ENCODE results near the gene CPT2.

Gene CPT2

GRCh38 chr1:53190210-53190611, 6.4 kb upstream of the CPT2 start:
- Histone ChIP-seq H3K4me2 (ENCODE audit: insufficient read depth, low read length, poor library complexity, severe bottlenecking) (no peak overlapping the region), H2BK5ac (ENCODE audit: low read length) (no peak overlapping the region), H3K23ac (ENCODE audit: low read depth, low read length, poor library complexity) (no peak overlapping the region), H2BK12ac (ENCODE audit: low read length) (no peak overlapping the region), H3K27me3 (ENCODE audit: control insufficient read depth in 3 of 3, insufficient read depth in 3 of 3, low read depth in 1 of 3, low read length in 3 of 3) (peaks cover 0 to 32% (median 0%) of the 10 kb centered on the region in 3 experiments), H3K14ac (ENCODE audit: low read length) (no peak overlapping the region), H3K4me1 (ENCODE audit: control insufficient read depth in 2 of 2, insufficient read depth in 1 of 2, low read depth in 1 of 2, low read length in 2 of 2) (no peaks in the 10 kb centered on the region), H3K36me3 (replicated peaks in 1 of 2; ENCODE audit: control insufficient read depth in 2 of 2, insufficient read depth in 2 of 2, low read length in 2 of 2) (no peaks in the 10 kb centered on the region), H2BK15ac (ENCODE audit: low read length) (no peak overlapping the region), H2BK120ac (ENCODE audit: low read depth, low read length) (no peak overlapping the region), H2AFZ (ENCODE audit: low read length) (no peak overlapping the region), H3K9me3 (replicated peaks in 1 of 2; ENCODE audit: control insufficient read depth in 2 of 2, insufficient read depth in 1 of 2, low read depth in 1 of 2, low read length in 2 of 2) (no peaks in the 10 kb centered on the region), H3K4me3 (ENCODE audit: low read length in 2 of 2) (no peak overlapping the region), H4K8ac (ENCODE audit: low read depth, low read length) (no peak overlapping the region), H2AK5ac (ENCODE audit: low read depth, low read length) (no peak overlapping the region), H3K4ac (ENCODE audit: low read length) (no peak overlapping the region), H3K27ac (replicated peaks; ENCODE audit: low read length) (no peak overlapping the region), H3K18ac (ENCODE audit: low read length) (no peak overlapping the region), H3K9ac (ENCODE audit: low read depth, low read length, poor library complexity) (no peak overlapping the region), H4K91ac (ENCODE audit: low read depth, low read length, poor library complexity) (no peak overlapping the region), H3K79me1 (ENCODE audit: low read depth, low read length) (no peaks in the 10 kb centered on the region)
- no peak for DNase-seq (ENCODE audit: low spot score)
- WGBS, 2 donors (ENCODE audit: extremely low coverage in 2 of 2, insufficient read length in 2 of 2, insufficient replicate concordance in 1 of 2): no CpG with 5 or more reads among the region's 10 CpGs

DNA sequence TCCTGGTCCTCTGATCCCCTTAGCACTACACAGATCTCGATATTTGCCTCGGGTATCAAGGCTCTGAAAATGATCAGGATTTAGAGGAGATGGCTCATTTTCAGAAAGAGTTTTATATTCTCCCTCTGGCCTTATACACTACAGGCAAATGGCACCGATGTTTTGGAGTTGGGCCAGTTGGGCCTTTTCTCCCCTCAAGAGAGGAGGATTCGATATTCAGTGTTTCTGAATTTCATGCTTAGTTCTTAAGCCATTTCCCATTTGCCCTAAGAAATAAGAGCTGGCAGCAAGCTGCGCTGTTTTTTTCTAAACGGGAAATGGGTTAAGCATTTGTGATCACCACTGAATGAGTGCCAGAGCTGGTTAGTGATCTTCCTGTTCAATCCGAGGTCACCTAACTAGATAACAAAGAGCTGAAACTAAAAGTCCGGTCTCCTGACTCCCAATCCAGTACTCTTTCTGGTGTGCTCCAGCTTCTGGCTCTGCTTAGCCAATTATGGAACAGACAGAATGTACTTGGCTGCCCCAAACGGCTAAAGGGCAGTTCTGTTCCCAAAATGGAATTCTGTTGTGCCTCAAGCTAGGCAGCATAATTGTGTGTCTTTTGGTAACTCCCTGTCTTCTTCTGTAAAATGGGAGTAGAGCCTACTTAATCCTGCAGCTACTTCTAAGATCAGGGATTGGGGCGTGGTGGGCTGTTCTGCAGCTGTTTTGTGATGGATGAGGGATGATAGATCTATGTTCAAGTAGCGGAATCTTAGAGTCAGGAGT, 1.2 kb upstream of the CPT2 start:
- Histone ChIP-seq H3K9ac (ENCODE audit: low read depth, low read length, poor library complexity) (no peak overlapping the region), H3K4me3 (ENCODE audit: low read length in 2 of 2) (no peak overlapping the region), H4K91ac (ENCODE audit: low read depth, low read length, poor library complexity) (no peak overlapping the region), H3K18ac (ENCODE audit: low read length) (no peak overlapping the region), H3K9me3 (replicated peaks in 1 of 2; ENCODE audit: control insufficient read depth in 2 of 2, insufficient read depth in 1 of 2, low read depth in 1 of 2, low read length in 2 of 2) (no peaks in the 10 kb centered on the region), H2AFZ (ENCODE audit: low read length) (peak overlapping the region; percentile 95), H2BK120ac (ENCODE audit: low read depth, low read length) (no peak overlapping the region), H3K4me2 (ENCODE audit: insufficient read depth, low read length, poor library complexity, severe bottlenecking) (no peak overlapping the region), H3K79me1 (ENCODE audit: low read depth, low read length) (peaks cover 6% of the 10 kb centered on the region), H3K27ac (replicated peaks; ENCODE audit: low read length) (no peak overlapping the region), H4K8ac (ENCODE audit: low read depth, low read length) (no peak overlapping the region), H3K36me3 (replicated peaks in 1 of 2; ENCODE audit: control insufficient read depth in 2 of 2, insufficient read depth in 2 of 2, low read length in 2 of 2) (peaks cover 0 to 3% of the 10 kb centered on the region in 2 donors), H2BK5ac (ENCODE audit: low read length) (no peak overlapping the region), H2BK15ac (ENCODE audit: low read length) (no peak overlapping the region), H3K14ac (ENCODE audit: low read length) (no peak overlapping the region), H3K23ac (ENCODE audit: low read depth, low read length, poor library complexity) (no peak overlapping the region), H3K4me1 (ENCODE audit: control insufficient read depth in 2 of 2, insufficient read depth in 1 of 2, low read depth in 1 of 2, low read length in 2 of 2) (peaks cover 5 to 12% of the 10 kb centered on the region in 2 donors), H3K27me3 (ENCODE audit: control insufficient read depth in 3 of 3, insufficient read depth in 3 of 3, low read depth in 1 of 3, low read length in 3 of 3) (peaks cover 0 to 6% (median 0%) of the 10 kb centered on the region in 3 experiments), H3K4ac (ENCODE audit: low read length) (no peak overlapping the region), H2AK5ac (ENCODE audit: low read depth, low read length) (no peak overlapping the region), H2BK12ac (ENCODE audit: low read length) (no peak overlapping the region)
- DNase-seq (ENCODE audit: low spot score): no peak
- no CpG with 5 or more reads among the region's 11 CpGs for WGBS, 2 donors (ENCODE audit: extremely low coverage in 2 of 2, insufficient read length in 2 of 2, insufficient replicate concordance in 1 of 2)

GRCh38 chr1:53196017-53196484, 573 bp upstream of the CPT2 start:
- H3K4me1 ChIP-seq (ENCODE audit: control insufficient read depth in 2 of 2, insufficient read depth in 1 of 2, low read depth in 1 of 2, low read length in 2 of 2): peaks cover 5 to 12% of the 10 kb centered on the region in 2 donors
- H3K18ac ChIP-seq (ENCODE audit: low read length): no peak overlapping the region
- no peak overlapping the region for H2BK15ac ChIP-seq (ENCODE audit: low read length)
- H2AFZ ChIP-seq (ENCODE audit: low read length): peak overlapping the region; percentile 95
- H3K27ac ChIP-seq (replicated peaks; ENCODE audit: low read length): no peak overlapping the region
- H2AK5ac ChIP-seq (ENCODE audit: low read depth, low read length): no peak overlapping the region
- H3K9me3 ChIP-seq (replicated peaks in 1 of 2; ENCODE audit: control insufficient read depth in 2 of 2, insufficient read depth in 1 of 2, low read depth in 1 of 2, low read length in 2 of 2): no peaks in the 10 kb centered on the region
- H4K8ac ChIP-seq (ENCODE audit: low read depth, low read length): no peak overlapping the region
- H2BK120ac ChIP-seq (ENCODE audit: low read depth, low read length): no peak overlapping the region
- no peak overlapping the region for H3K14ac ChIP-seq (ENCODE audit: low read length)
- no peak overlapping the region for H3K4ac ChIP-seq (ENCODE audit: low read length)
- no peak overlapping the region for H4K91ac ChIP-seq (ENCODE audit: low read depth, low read length, poor library complexity)
- H3K36me3 ChIP-seq (replicated peaks in 1 of 2; ENCODE audit: control insufficient read depth in 2 of 2, insufficient read depth in 2 of 2, low read length in 2 of 2): peaks cover 4 to 6% of the 10 kb centered on the region in 2 donors
- peaks cover 0 to 6% (median 0%) of the 10 kb centered on the region in 3 experiments for H3K27me3 ChIP-seq (ENCODE audit: control insufficient read depth in 3 of 3, insufficient read depth in 3 of 3, low read depth in 1 of 3, low read length in 3 of 3)
- no peak overlapping the region for H2BK12ac ChIP-seq (ENCODE audit: low read length)
- H3K23ac ChIP-seq (ENCODE audit: low read depth, low read length, poor library complexity): no peak overlapping the region
- no peak overlapping the region for H3K9ac ChIP-seq (ENCODE audit: low read depth, low read length, poor library complexity)
- peaks cover 6% of the 10 kb centered on the region for H3K79me1 ChIP-seq (ENCODE audit: low read depth, low read length)
- WGBS, 2 donors (ENCODE audit: extremely low coverage in 2 of 2, insufficient read length in 2 of 2, insufficient replicate concordance in 1 of 2): no CpG with 5 or more reads among the region's 9 CpGs
- H3K4me2 ChIP-seq (ENCODE audit: insufficient read depth, low read length, poor library complexity, severe bottlenecking): peak overlapping the region; percentile 88
- no peak for DNase-seq (ENCODE audit: low spot score)
- peak overlapping the region in 1 of 2 donors; percentile 88 for H3K4me3 ChIP-seq (ENCODE audit: low read length in 2 of 2)
- H2BK5ac ChIP-seq (ENCODE audit: low read length): no peak overlapping the region

DNA sequence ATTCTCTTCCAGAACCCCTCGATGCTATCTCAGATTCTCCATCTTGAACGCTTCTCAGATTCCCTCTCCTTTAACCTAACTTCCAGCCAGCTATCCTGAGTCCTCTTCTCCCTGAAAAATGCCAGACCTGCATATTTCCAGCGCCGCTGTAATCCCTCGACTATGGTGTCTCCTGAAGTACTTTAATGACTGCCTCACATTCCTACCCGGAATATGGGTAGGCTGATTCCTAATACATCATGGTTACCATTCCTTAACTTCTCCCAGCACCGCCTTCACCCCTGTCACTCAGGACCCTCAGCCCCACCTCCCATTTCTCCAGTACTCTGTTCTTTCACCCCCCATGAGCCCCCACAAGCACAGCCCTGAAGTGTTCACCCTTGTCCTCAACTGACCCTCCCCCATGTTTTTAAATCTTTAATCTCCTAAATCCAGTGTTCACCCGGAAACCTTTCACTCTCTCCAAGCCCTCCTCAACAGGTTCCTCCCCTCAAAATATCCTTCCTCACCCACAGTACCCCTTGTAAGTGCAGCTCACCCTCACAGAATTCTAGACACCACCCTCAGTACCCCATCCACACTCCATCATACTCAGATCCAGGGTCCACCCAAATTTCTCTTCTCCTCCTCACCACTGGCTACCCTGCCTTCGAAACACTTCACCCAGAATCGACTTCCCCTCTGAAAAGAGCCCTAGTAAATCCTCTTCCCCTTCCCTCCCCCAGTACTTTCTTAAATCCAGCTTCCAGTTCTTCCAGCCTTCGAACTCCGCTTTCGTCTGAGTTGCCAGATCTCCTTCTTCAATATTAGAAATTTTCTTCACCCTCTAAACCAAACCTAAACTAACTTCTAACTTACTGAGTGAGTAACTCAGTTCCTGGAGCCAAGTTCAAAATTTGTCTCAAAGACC, 922 bp downstream of the CPT2 start:
- WGBS, 2 donors (ENCODE audit: extremely low coverage in 2 of 2, insufficient read length in 2 of 2, insufficient replicate concordance in 1 of 2): no CpG with 5 or more reads among the region's 13 CpGs
- Histone ChIP-seq H3K4me2 (ENCODE audit: insufficient read depth, low read length, poor library complexity, severe bottlenecking) (peak overlapping the region; percentile 88), H3K4me1 (ENCODE audit: control insufficient read depth in 2 of 2, insufficient read depth in 1 of 2, low read depth in 1 of 2, low read length in 2 of 2) (peaks cover 5 to 12% of the 10 kb centered on the region in 2 donors), H2AK5ac (ENCODE audit: low read depth, low read length) (no peak overlapping the region), H3K9me3 (replicated peaks in 1 of 2; ENCODE audit: control insufficient read depth in 2 of 2, insufficient read depth in 1 of 2, low read depth in 1 of 2, low read length in 2 of 2) (no peaks in the 10 kb centered on the region), H3K79me1 (ENCODE audit: low read depth, low read length) (peaks cover 6% of the 10 kb centered on the region), H3K27ac (replicated peaks; ENCODE audit: low read length) (no peak overlapping the region), H3K4me3 (ENCODE audit: low read length in 2 of 2) (peak overlapping the region; percentile 88 to 97), H4K91ac (ENCODE audit: low read depth, low read length, poor library complexity) (no peak overlapping the region), H3K36me3 (replicated peaks in 1 of 2; ENCODE audit: control insufficient read depth in 2 of 2, insufficient read depth in 2 of 2, low read length in 2 of 2) (peaks cover 8 to 21% of the 10 kb centered on the region in 2 donors), H2BK12ac (ENCODE audit: low read length) (no peak overlapping the region), H3K14ac (ENCODE audit: low read length) (no peak overlapping the region), H3K9ac (ENCODE audit: low read depth, low read length, poor library complexity) (peak overlapping the region; percentile 98), H3K4ac (ENCODE audit: low read length) (no peak overlapping the region), H4K8ac (ENCODE audit: low read depth, low read length) (no peak overlapping the region), H2BK15ac (ENCODE audit: low read length) (no peak overlapping the region), H3K27me3 (ENCODE audit: control insufficient read depth in 3 of 3, insufficient read depth in 3 of 3, low read depth in 1 of 3, low read length in 3 of 3) (peaks cover 0 to 6% (median 0%) of the 10 kb centered on the region in 3 experiments), H2BK5ac (ENCODE audit: low read length) (no peak overlapping the region), H3K23ac (ENCODE audit: low read depth, low read length, poor library complexity) (no peak overlapping the region), H2AFZ (ENCODE audit: low read length) (peak overlapping the region; percentile 95), H3K18ac (ENCODE audit: low read length) (no peak overlapping the region), H2BK120ac (ENCODE audit: low read depth, low read length) (no peak overlapping the region)
- DNase-seq (ENCODE audit: low spot score): no peak
